ENCODE data around the gene PRKN.

PRKN gene

DNA sequence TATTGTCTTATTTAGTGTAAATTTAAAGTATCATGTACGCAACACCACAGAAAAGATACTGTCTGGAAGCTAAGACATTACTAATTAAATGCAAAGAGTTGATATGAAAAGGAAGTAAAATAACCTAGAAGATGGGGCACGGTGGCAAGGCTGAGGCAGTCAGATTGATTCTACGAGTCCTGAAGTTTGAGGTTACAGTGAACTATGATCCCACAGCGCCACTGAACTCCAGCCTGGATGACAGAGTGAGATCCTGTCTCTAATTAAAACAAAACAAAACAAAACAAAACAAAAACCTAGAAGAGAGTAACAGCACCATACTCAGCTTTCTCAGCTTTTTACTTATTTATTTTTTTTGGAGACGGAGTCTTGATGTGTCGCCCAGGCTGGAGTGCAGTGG is 199.0 kb downstream of the PRKN start:
- no peak for TF ChIP-seq CTCF (IDR thresholded peaks at IDR 0.05; ENCODE audit: low read depth, low read length, missing control alignments)

DNA sequence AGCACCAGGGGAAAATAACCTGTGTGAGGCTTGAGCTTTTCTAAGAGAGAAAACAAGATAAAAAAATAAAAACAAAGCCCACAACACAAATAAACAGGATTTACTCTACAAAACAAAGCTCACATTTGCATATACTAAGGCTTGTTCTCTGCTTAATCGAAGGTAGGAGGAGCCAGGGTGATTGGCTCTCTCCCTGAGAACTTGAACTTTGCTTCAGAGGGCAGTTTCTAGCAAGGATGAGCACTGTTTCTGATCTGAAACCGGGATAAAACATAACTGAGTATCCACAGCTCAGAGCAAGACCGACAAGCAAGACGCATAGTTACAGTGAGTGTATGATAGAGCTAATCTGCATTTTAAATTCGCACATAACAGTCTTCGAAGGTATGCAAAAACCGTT is 200.6 kb downstream of the PRKN start:
- H3K4me3 ChIP-seq (ENCODE audit: low read depth, low read length), result no peak overlapping the region
- no peak for DNase-seq (ENCODE audit: low read depth)
- TF ChIP-seq CTCF (IDR thresholded peaks at IDR 0.05; ENCODE audit: low read depth, low read length, missing control alignments), result no peak

More for the DNA sequence above, 199.0 kb downstream of the PRKN start:
- DNase-seq (ENCODE audit: low read depth), result no peak
- no peak overlapping the region for H3K4me3 ChIP-seq (ENCODE audit: low read depth, low read length)

DNA sequence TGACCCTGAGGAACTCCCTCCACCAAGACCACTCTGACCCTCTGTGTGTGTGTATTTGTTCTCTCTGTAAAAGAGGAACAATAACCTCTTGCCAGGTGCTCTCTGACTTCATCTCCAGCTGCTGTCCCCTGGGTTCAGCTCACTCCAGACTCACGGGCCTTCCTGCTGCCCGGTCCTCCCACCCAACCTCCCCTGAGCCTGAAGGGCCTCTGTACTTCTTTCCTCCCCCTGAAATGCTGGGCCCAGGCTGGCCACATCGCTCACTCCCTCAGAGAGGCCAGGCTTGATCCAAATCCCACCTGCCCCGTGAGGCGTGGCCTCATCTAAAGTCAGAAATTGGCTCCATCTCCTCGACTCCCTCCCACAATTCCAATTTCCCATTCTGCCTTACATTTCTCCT is 202.4 kb downstream of the PRKN start:
- no peak for DNase-seq (ENCODE audit: low read depth)
- TF ChIP-seq CTCF (IDR thresholded peaks at IDR 0.05; ENCODE audit: low read depth, low read length, missing control alignments), result no peak
- H3K4me3 ChIP-seq (ENCODE audit: low read depth, low read length), result no peak overlapping the region

- no peak for TF ChIP-seq CTCF (IDR thresholded peaks at IDR 0.05; ENCODE audit: low read depth, low read length, missing control alignments)
- no peak overlapping the region for H3K4me3 ChIP-seq (ENCODE audit: low read depth, low read length)
- no peak for DNase-seq (ENCODE audit: low read depth)
These were observed 214.8 kb downstream of the PRKN start for GRCh38 chr6:162512744-162513143.

GRCh38 chr6:162497389-162497788 is 230.2 kb downstream of the PRKN start:
- TF ChIP-seq CTCF (IDR thresholded peaks at IDR 0.05; ENCODE audit: low read depth, low read length, missing control alignments), result no peak
- DNase-seq (ENCODE audit: low read depth), result no peak
- H3K4me3 ChIP-seq (ENCODE audit: low read depth, low read length), result no peak overlapping the region

- H3K4me3 ChIP-seq (ENCODE audit: low read depth, low read length), result no peak overlapping the region
- TF ChIP-seq CTCF (IDR thresholded peaks at IDR 0.05; ENCODE audit: low read depth, low read length, missing control alignments), result no peak
- no peak for DNase-seq (ENCODE audit: low read depth)
These were observed 233.6 kb downstream of the PRKN start for GRCh38 chr6:162493917-162494316.

DNA sequence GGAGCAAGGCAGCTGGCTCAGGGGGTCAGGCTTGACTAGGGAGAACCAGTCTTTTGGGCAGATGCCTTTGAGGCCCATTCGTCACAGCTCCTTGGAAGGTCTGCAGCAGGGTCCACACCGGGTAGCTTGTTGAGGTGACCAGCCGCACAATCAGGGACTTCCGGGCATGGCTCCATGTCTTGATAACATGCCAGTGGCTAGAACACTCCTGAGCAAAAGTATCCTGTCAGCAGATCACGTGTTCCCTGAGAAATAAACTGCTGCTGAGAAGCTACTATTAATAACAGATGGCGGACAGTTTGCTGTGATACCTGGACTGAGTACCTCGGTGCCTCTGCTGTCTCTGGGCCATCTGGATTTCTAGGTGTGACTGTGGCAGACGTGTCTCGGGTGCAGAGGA is 235.9 kb downstream of the PRKN start:
- TF ChIP-seq CTCF (IDR thresholded peaks at IDR 0.05; ENCODE audit: low read depth, low read length, missing control alignments), result no peak
- no peak overlapping the region for H3K4me3 ChIP-seq (ENCODE audit: low read depth, low read length)
- DNase-seq (ENCODE audit: low read depth), result no peak

Measured in GM12864 (cell line).